ENCODE data around the gene PRUNE2.

DNA sequence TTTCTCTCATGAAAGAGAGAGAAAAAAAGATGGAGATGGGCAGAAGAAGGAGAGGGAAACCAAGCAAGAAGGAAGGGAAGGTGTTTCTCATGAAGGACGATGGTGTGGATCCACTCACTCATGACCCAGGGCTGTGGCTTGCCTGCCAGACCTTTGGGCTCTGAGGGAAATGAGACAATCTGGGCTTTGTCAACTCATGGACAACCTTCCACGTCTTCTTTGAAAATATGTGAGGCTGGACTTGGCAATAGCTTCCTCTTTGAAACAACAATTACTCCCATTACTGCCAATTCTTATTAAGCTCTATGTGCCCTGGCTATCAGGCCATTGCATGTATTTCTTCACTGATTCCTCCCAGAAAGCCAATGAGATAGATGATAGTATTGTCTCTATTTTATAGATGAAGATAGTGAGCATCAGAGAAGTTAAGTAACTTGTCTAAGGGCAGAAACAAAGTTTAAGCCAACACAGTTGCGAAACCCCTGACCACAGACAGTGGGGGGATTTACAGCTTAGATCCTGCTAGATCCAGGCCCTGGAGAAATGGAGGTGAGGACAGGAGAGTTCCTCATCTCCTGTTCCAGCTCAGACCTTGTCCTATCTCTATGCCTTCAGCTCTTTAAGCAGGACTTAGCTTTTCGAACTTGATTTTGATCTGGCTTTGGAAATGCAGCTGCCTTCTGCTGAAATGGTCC is 314.5 kb downstream of the PRUNE2 start:
- no peak for TF ChIP-seq EZH2 (IDR thresholded peaks at IDR 0.05; ENCODE audit: borderline replicate concordance, low read depth, low read length, severe bottlenecking)
- TF ChIP-seq, protein P1, sequence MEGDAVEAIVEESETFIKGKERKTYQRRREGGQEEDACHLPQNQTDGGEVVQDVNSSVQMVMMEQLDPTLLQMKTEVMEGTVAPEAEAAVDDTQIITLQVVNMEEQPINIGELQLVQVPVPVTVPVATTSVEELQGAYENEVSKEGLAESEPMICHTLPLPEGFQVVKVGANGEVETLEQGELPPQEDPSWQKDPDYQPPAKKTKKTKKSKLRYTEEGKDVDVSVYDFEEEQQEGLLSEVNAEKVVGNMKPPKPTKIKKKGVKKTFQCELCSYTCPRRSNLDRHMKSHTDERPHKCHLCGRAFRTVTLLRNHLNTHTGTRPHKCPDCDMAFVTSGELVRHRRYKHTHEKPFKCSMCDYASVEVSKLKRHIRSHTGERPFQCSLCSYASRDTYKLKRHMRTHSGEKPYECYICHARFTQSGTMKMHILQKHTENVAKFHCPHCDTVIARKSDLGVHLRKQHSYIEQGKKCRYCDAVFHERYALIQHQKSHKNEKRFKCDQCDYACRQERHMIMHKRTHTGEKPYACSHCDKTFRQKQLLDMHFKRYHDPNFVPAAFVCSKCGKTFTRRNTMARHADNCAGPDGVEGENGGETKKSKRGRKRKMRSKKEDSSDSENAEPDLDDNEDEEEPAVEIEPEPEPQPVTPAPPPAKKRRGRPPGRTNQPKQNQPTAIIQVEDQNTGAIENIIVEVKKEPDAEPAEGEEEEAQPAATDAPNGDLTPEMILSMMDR (IDR thresholded peaks at IDR 0.05; ENCODE audit: borderline replicate concordance, extremely low read depth, low read length, poor library complexity, severe bottlenecking): no peak
